Thyroid gland (tissue), 4 donors: ENCODE measurements around the gene ACAP1.

ENCODE experiments used
- CTCF ChIP-seq, 6 experiments: fragments of 200-600 bp in 3 of 6; fragments of 450-650 bp in 3 of 6; sonication (generic) in 3 of 6; IDR thresholded peaks; one replicate each; pipeline ENCODE4 v1.5.1; 2016 to 2019; ENCODE audit warnings: antibody characterized with exemption in 6 of 6, mild to moderate bottlenecking in 2 of 6, inconsistent platforms in 1 of 6, moderate library complexity in 1 of 6
- POLR2A ChIP-seq, 2 donors: fragments of 450-650 bp; IDR thresholded peaks; one replicate each; pipeline ENCODE4 v1.6.1; 2017; ENCODE audit warnings: antibody characterized with exemption in 2 of 2, mild to moderate bottlenecking in 2 of 2, moderate library complexity in 1 of 2

GRCh38 chr17:7334938-7335538 lies 1.3 kb upstream of the ACAP1 start:
- TF ChIP-seq CTCF (IDR thresholded peaks at IDR 0.05) (no peak), POLR2A (IDR thresholded peaks at IDR 0.05) (no peak)
